ENCODE measurements around the gene AGO4.
A peak's percentile ranks its signal among the peaks of the same experiment; 100 is the strongest.
"Not testable (repeated sequence)": the region's sequence is repeated elsewhere in the genome, so short reads cannot be mapped to it uniquely, and the experiment has no call there.

The AGO4 gene

DNA sequence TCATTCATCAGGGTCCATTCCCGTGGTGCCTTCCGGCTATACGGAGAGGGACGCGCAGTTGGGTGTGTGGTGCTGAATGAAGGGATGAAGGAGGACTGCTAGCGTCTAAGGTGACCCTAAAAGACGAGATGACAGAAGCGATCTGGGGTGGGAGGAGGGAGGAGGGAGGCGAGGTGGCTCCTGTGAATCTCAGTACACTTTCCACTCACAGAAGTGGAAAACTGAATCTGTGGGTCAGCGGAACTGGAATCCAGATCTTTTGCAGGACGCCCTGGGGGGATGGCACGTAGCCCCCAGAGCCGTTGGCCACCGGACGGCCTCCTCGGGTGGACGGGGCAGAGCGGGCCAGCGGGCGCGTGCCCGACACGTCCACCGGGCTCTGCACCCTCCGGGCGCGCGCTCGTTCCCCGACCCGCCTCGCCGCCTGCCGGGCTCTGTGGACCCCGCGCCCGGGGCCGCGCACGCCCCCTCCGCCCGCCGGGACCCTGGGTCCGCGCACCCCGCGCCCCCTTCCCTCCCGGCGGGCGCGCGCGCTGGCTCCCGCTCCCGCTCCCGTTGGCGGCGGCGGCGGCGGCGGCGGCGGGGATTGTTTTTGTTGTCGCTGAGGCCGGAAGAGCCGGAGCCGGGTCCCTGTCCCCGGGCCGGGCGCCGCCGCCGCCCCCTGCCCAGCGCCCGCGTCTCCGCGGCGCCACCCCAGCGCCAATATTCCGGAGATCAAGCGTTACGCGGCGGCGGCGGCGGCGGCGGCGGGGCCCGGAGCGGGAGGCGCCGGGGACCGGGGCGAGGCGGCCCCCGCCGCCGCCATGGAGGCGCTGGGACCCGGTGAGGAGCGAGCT, at the start of gene AGO4:
TSS of gene AGO4 (plus strand) at position 403 of the 836 bp plus-strand sequence. CDS start at position 804, 401 bp downstream.
- no peak for DNase-seq (ENCODE audit: low spot score in 2 of 2)
- Mint-ChIP-seq H3K27ac (ENCODE audit: low read depth) (peak within 1 kb of the TSS; percentile 87), H3K36me3 (ENCODE audit: insufficient read depth) (peaks cover 9% of the 10 kb centered on the region), H3K9me3 (no peaks in the 10 kb centered on the region), H3K27me3 (no peaks in the 10 kb centered on the region), H3K4me3 (peak within 1 kb of the TSS; percentile 88), H3K4me1 (peaks cover 38% of the 10 kb centered on the region)
- peak; percentile 24 for ATAC-seq (replicated peaks; ENCODE audit: extremely low read depth, poor library complexity, severe bottlenecking)

DNA sequence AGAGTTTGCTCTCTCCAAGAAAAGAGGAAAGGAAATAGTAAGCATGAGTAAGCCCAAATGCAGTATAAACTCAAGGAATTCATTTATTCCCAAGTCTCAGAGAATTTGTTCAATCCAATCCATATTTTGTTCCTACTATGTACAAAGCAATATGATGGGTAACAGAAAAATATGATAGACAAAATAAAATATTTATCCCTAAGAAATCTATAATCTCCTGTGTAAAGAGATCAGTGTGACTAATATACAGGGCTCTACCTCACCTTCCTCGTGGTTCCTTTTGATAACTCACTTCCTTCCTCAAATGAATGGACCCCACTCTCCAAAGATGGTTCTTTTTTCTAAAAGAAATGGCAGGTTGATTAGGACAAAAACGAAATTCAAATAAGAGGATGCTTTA, 45.7 kb upstream of the AGO4 start:
- H3K4me3 Mint-ChIP-seq, result no peak overlapping the region
- peaks cover 12% of the 10 kb centered on the region for H3K4me1 Mint-ChIP-seq
- DNase-seq (ENCODE audit: low spot score in 2 of 2), result no peak
- no peaks in the 10 kb centered on the region for H3K9me3 Mint-ChIP-seq
- H3K27me3 Mint-ChIP-seq, result no peaks in the 10 kb centered on the region
- H3K36me3 Mint-ChIP-seq (ENCODE audit: insufficient read depth), result no peaks in the 10 kb centered on the region
- no peak overlapping the region for H3K27ac Mint-ChIP-seq (ENCODE audit: low read depth)
- ATAC-seq (replicated peaks; ENCODE audit: extremely low read depth, poor library complexity, severe bottlenecking), result no peak

DNA sequence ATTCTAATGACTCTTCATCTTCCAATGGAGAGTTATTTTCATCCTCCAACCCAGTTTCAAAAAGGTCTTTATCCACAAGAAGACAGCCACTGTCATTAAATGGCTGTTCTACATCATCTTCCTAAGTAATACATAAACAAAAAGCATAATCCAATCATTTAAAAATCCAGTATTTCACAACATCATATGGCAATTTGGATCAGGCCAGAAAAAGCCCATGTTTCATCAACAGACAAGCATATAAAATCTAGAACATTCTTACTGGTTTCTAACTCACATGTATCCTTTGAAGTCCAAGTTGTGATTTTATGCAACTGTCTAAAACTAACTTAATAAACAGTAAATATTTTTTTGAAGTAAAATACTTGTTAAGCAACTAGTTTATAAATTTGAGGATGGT, 44.6 kb upstream of the AGO4 start:
- H3K4me3 Mint-ChIP-seq, result no peak overlapping the region
- DNase-seq (ENCODE audit: low spot score in 2 of 2) (no peak), ATAC-seq (replicated peaks; ENCODE audit: extremely low read depth, poor library complexity, severe bottlenecking) (no peak)
- H3K4me1 Mint-ChIP-seq, result peaks cover 12% of the 10 kb centered on the region
- H3K27ac Mint-ChIP-seq (ENCODE audit: low read depth), result no peak overlapping the region
- no peaks in the 10 kb centered on the region for H3K36me3 Mint-ChIP-seq (ENCODE audit: insufficient read depth)
- no peaks in the 10 kb centered on the region for H3K27me3 Mint-ChIP-seq
- H3K9me3 Mint-ChIP-seq, result no peaks in the 10 kb centered on the region

DNA sequence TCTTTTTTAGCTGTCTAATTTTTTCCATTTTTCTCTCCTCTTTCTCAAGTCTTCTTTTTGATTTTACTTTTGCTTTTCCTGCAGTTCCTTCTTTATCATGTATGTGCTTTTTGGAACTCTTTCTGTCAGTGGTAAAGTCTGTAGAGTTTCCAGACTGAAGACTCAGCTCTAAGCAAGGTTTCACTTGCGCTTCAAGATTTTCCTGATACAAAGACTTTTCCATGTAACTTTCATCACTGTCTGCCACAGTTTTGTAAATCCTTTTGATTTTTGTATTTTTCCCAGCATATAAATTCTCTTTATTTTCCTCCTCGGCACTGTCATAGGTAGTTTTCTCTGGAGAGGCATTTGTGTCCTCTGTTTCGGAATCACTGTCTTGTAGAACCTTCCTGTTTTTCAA, 43.5 kb upstream of the AGO4 start:
- H3K4me3 Mint-ChIP-seq, result no peak overlapping the region
- H3K27ac Mint-ChIP-seq (ENCODE audit: low read depth), result no peak overlapping the region
- no peak for DNase-seq (ENCODE audit: low spot score in 2 of 2)
- H3K4me1 Mint-ChIP-seq, result peaks cover 12% of the 10 kb centered on the region
- H3K9me3 Mint-ChIP-seq, result no peaks in the 10 kb centered on the region
- no peak for ATAC-seq (replicated peaks; ENCODE audit: extremely low read depth, poor library complexity, severe bottlenecking)
- no peaks in the 10 kb centered on the region for H3K36me3 Mint-ChIP-seq (ENCODE audit: insufficient read depth)
- no peaks in the 10 kb centered on the region for H3K27me3 Mint-ChIP-seq

DNA sequence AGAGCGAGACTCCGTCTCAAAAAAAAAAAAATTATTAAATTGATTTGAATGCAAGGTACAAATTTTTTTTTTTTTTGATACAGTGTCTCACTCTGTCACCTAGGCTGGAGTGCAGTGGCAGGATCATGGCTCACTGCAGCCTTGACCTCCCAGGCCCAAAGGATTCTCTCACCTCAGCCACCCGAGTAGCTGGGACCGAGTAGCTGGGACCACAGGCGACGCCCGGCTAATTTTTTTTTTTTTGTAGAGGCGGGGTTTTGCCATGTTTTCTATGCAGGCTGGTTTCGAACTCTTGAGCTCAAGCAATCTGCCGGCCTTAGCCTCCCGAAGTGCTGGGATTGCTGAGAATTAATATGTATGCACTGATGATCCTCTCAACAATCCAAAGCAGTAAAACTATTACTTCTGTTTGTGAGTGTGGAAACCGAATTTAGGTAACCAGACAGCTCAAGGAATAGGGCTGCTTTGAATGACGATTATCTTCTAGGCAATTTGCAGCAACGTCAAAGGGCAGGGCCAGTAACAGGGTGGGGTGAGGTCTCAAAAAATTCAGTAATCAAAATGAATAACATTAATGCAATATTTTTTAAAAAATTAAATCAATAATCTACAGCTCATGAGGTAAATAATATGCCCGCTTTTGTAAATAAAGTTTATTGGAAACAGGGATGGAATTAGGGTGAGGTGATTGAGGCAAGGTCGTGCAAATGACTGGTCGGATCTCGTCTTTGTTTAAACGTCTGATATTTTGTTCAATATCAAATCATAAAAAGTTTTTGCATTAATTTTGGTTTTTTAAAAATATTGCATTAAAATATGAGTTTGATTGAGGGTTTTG, 39.2 kb upstream of the AGO4 start:
- H3K27ac Mint-ChIP-seq (ENCODE audit: low read depth), result peak overlapping the region; percentile 93
- H3K4me1 Mint-ChIP-seq, result peaks cover 7% of the 10 kb centered on the region
- H3K36me3 Mint-ChIP-seq (ENCODE audit: insufficient read depth), result peaks cover 3% of the 10 kb centered on the region
- H3K9me3 Mint-ChIP-seq, result no peaks in the 10 kb centered on the region
- H3K27me3 Mint-ChIP-seq, result no peaks in the 10 kb centered on the region
- ATAC-seq (replicated peaks; ENCODE audit: extremely low read depth, poor library complexity, severe bottlenecking), result no peak
- peak overlapping the region; percentile 94 for H3K4me3 Mint-ChIP-seq
- no peak for DNase-seq (ENCODE audit: low spot score in 2 of 2)

DNA sequence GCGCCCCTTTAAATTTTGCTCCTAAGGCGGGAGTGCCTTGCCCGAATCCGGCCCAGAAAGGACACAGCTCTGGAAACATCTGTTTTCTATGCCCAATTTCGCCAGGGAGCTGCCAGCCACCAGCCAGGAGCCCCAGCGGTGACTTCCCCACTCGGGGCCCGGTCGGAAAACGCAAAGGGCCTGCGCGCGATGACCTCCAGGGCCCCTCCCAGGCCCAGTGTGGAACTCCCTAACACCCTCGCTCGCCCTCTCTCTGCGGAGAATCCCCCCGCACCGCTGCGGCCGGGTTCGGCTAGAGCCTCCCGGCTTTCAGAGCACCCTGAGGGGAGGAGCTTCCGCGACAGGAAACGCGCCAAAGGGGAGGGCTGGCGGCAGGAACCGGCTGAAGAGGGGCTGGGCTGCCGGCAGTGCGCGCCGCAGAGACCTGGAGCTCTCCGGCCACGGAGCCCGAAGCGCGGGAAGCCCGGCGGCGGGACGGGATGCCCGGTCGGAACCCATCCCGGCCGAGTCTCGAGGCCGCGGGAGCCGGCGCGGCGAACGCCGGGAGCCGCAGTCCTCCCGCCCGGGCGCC, 38.5 kb upstream of the AGO4 start:
- peak; percentile 62 to 68 for DNase-seq (ENCODE audit: low spot score in 2 of 2)
- Mint-ChIP-seq H3K4me1 (peaks cover 7% of the 10 kb centered on the region), H3K4me3 (peak overlapping the region; percentile 94), H3K9me3 (no peaks in the 10 kb centered on the region), H3K36me3 (ENCODE audit: insufficient read depth) (peaks cover 3% of the 10 kb centered on the region), H3K27me3 (no peaks in the 10 kb centered on the region), H3K27ac (ENCODE audit: low read depth) (peak overlapping the region; percentile 93)
- peak; percentile 82 for ATAC-seq (replicated peaks; ENCODE audit: extremely low read depth, poor library complexity, severe bottlenecking)

DNA sequence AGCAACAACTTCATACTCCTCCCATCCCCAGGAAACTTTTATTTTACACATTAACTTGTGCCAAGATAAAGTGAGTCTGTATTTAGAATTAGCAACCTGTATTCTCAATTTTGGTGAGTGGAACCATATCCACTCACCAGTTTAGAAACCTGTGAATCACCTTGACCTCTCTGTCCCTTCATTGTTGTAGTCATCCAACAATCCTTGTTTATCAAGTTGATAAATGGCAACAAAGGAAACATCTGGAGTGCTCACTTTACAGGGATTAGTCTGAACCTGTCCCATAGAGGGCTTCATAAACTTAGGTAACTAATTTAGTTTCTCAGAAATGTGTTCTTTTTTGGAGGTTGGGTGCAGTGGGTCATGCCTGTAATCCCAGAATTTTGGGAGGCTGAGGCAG, 34.1 kb upstream of the AGO4 start:
- Mint-ChIP-seq H3K4me1 (peaks cover 7% of the 10 kb centered on the region), H3K27me3 (no peaks in the 10 kb centered on the region), H3K36me3 (ENCODE audit: insufficient read depth) (peaks cover 3% of the 10 kb centered on the region), H3K9me3 (no peaks in the 10 kb centered on the region), H3K27ac (ENCODE audit: low read depth) (no peak overlapping the region), H3K4me3 (no peak overlapping the region)
- ATAC-seq (replicated peaks; ENCODE audit: extremely low read depth, poor library complexity, severe bottlenecking) (no peak), DNase-seq (ENCODE audit: low spot score in 2 of 2) (no peak)

DNA sequence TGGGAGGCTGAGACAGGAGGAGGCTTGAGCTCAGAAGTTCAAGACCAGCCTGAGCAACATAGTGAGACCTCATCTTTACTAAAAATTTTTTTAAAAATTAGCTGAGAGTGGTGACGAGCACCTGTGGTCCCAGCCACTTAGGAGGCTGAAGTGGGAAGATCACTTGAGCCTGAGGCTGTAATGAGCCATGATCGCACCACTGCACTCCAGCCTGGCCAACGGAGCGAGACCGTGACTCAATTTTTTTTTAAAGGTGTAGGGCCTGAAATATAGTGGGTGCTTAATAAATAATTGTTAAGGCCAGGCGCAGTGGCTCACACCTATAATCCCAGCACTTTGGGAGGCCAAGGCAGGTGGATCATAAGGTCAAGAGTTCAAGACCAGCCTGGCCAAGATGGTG, 31.6 kb upstream of the AGO4 start:
- not testable (repeated sequence) for H3K4me1 Mint-ChIP-seq; H3K9me3 Mint-ChIP-seq; H3K4me3 Mint-ChIP-seq; H3K27ac Mint-ChIP-seq (ENCODE audit: low read depth); H3K36me3 Mint-ChIP-seq (ENCODE audit: insufficient read depth); DNase-seq (ENCODE audit: low spot score in 2 of 2); H3K27me3 Mint-ChIP-seq; ATAC-seq (replicated peaks; ENCODE audit: extremely low read depth, poor library complexity, severe bottlenecking)

DNA sequence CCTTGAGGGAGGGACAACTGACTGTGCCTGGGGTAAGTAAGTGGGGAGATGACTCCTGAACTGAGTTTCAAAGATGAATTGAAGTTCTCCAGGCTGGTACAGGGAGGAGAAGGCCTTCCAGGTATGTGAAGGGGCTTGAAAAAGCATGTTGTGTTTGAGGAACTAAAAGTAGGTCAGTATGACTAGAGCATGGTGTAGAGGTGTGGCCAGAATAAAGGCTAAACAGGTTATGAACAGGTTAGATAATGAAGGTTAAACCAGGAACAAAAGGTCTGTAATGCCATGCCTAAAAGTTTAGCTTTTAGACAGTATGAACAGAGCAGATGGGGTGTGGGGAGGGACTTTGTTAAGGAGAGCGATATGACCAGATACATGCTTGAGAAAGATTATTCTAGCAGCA, 30.7 kb upstream of the AGO4 start:
- DNase-seq (ENCODE audit: low spot score in 2 of 2) (no peak), ATAC-seq (replicated peaks; ENCODE audit: extremely low read depth, poor library complexity, severe bottlenecking) (no peak)
- no peaks in the 10 kb centered on the region for H3K27me3 Mint-ChIP-seq
- no peaks in the 10 kb centered on the region for H3K4me1 Mint-ChIP-seq
- H3K4me3 Mint-ChIP-seq, result no peak overlapping the region
- no peaks in the 10 kb centered on the region for H3K36me3 Mint-ChIP-seq (ENCODE audit: insufficient read depth)
- no peaks in the 10 kb centered on the region for H3K9me3 Mint-ChIP-seq
- no peak overlapping the region for H3K27ac Mint-ChIP-seq (ENCODE audit: low read depth)

DNA sequence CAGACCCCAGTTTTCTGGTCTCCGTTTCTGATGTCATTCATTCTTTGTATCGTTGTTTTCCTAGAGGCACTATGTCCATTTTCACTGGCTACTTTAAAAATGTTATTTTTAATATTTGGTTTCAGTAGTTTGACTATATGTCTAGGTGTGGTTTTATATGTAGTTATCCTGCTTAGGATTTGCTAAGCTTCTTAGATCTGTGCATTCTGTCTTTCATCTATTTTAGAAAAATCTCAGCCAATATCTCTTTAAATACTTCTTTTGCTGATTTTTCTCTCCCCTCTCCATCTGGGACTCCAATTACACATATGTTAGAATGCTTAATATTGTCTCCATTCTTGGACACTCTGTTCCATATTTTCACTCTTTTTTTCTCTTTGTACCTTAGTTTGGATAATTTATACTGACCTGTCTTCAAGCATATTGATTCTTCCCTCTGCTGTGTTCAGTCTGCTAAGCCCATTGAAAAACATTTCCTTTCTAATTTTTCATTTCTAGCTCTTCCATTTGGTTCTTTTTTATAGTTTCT, 24.7 kb upstream of the AGO4 start:
- Mint-ChIP-seq H3K4me3 (no peak overlapping the region), H3K9me3 (no peaks in the 10 kb centered on the region), H3K27me3 (no peaks in the 10 kb centered on the region), H3K36me3 (ENCODE audit: insufficient read depth) (no peaks in the 10 kb centered on the region), H3K27ac (ENCODE audit: low read depth) (no peak overlapping the region), H3K4me1 (no peaks in the 10 kb centered on the region)
- DNase-seq (ENCODE audit: low spot score in 2 of 2) (no peak), ATAC-seq (replicated peaks; ENCODE audit: extremely low read depth, poor library complexity, severe bottlenecking) (no peak)

DNA sequence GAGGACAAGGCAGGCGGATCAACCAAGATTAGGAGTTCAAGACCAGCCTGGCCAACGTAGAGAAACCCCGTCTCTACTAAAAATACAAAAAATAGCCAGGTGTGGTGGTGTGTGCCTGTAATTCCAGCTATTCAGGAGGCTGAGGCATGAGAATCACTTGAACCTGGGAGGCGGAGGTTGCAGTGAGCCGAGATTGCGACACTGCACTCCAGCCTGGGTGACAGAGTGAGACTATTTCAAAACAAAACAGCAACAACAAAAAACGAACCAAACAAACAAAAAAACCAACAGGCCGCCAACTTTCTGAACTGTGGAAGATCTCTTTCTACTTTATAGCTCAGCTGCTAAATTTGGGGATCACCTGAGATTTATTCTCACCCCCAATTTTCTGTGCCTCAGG, 23.5 kb upstream of the AGO4 start:
- H3K4me3 Mint-ChIP-seq; H3K36me3 Mint-ChIP-seq (ENCODE audit: insufficient read depth); DNase-seq (ENCODE audit: low spot score in 2 of 2); H3K27ac Mint-ChIP-seq (ENCODE audit: low read depth); ATAC-seq (replicated peaks; ENCODE audit: extremely low read depth, poor library complexity, severe bottlenecking); H3K27me3 Mint-ChIP-seq; H3K4me1 Mint-ChIP-seq; H3K9me3 Mint-ChIP-seq: not testable (repeated sequence)

DNA sequence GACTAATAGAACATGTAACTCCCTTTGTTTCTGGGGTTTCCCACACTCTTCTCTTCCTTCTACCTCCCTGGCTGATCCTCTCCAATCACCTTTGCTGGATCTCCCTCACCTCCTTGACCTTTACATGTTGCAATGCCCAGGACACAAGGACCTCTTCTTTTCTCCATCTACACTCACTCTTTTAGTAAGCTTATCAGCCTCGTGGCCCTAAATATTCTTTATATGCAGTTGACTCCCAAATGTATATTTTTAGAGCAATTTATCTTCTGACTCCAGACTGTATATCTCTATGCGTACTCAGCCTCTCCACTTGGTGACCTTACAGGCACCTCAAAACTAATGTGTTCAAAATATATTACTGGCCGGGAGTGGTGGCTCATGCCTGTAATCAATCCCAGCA, 19.7 kb upstream of the AGO4 start:
- Mint-ChIP-seq H3K36me3 (ENCODE audit: insufficient read depth) (no peaks in the 10 kb centered on the region), H3K27me3 (no peaks in the 10 kb centered on the region), H3K4me1 (no peaks in the 10 kb centered on the region), H3K4me3 (no peak overlapping the region), H3K27ac (ENCODE audit: low read depth) (no peak overlapping the region), H3K9me3 (no peaks in the 10 kb centered on the region)
- no peak for DNase-seq (ENCODE audit: low spot score in 2 of 2)
- no peak for ATAC-seq (replicated peaks; ENCODE audit: extremely low read depth, poor library complexity, severe bottlenecking)

All from central memory CD8-positive, alpha-beta T cell (primary cell).